IMR-90 (cell line): ENCODE data around the gene FNDC3B. TPM values are rescaled to one million over a fixed set of nuclear protein-coding genes. Genes with fewer than 3 reads are reported as not detected.

Source experiments
- ATAC-seq: fragments of 200-7000 bp; cut with Tn5 transposase; 2 replicates; pipeline ENCODE4 v1.9.1; 2020; ENCODE audit warnings: low read depth, mild to moderate bottlenecking, moderate library complexity
- BruUV-seq: library from RNA; stranded (reverse); fragments of 400-500 nt; replicated peaks from 2 replicates; lab custom pipeline; 2021; lab: Mats Ljungman, UMichigan
- CTCF ChIA-PET: fragments of 300-600 bp; formaldehyde crosslinking; extraction: SDS; loops from one replicate; lab custom pipeline; 2021; ENCODE audit warnings: antibody characterized with exemption; lab: Yijun Ruan, JAX
- POLR2A ChIA-PET: fragments of 300-600 bp; sonication (Branson Sonifier 250); formaldehyde crosslinking; loops from one replicate; lab custom pipeline; 2022; ENCODE audit warnings: antibody characterized with exemption; ENCODE audit not compliant: unreplicated experiment; lab: Charles Lee
- DNase-seq: peaks from one replicate; pipeline ENCODE4 v3.0.0; 2013
- H2AFZ ChIP-seq: replicated peaks from 2 replicates; pipeline ENCODE3; 2013; ENCODE audit warnings: low read length, mild to moderate bottlenecking; ENCODE audit not compliant: poor library complexity
- H2AK5ac ChIP-seq: 2 replicates; pipeline ENCODE4 v1.6.1; 2013; ENCODE audit warnings: low read depth, low read length, inconsistent platforms
- H2AK9ac ChIP-seq: replicated peaks from 2 replicates; pipeline ENCODE3; 2013; ENCODE audit warnings: mild to moderate bottlenecking, low read depth, low read length, moderate library complexity; ENCODE audit not compliant: poor library complexity
- H2BK120ac ChIP-seq: 2 replicates; pipeline ENCODE4 v1.6.1; 2013; ENCODE audit warnings: low read depth, low read length, inconsistent platforms
- H2BK15ac ChIP-seq: 3 replicates; pipeline ENCODE4 v1.6.1; 2013; ENCODE audit warnings: low read depth, low read length, inconsistent platforms
- H2BK20ac ChIP-seq: 2 replicates; pipeline ENCODE4 v1.6.1; 2013; ENCODE audit warnings: low read depth, mild to moderate bottlenecking, inconsistent platforms, low read length, moderate library complexity
- H2BK5ac ChIP-seq: 2 replicates; pipeline ENCODE4 v1.6.1; 2013; ENCODE audit warnings: mild to moderate bottlenecking, low read depth, low read length, inconsistent platforms; ENCODE audit not compliant: poor library complexity, severe bottlenecking
- H3K14ac ChIP-seq: replicated peaks from 2 replicates; pipeline ENCODE4 v1.6.1; 2013; ENCODE audit warnings: low read depth, low read length, inconsistent platforms
- H3K18ac ChIP-seq: 2 replicates; pipeline ENCODE4 v1.6.1; 2013; ENCODE audit warnings: low read depth, low read length, control low read depth
- H3K23ac ChIP-seq: 2 replicates; pipeline ENCODE4 v1.6.1; 2013; ENCODE audit warnings: low read depth, low read length, inconsistent platforms
- H3K27ac ChIP-seq: 2 replicates; pipeline ENCODE4 v1.5.1; 2013; ENCODE audit warnings: mild to moderate bottlenecking, control low read depth, low read length; ENCODE audit not compliant: insufficient read depth
- H3K27me3 ChIP-seq: 2 replicates; pipeline ENCODE4 v1.6.1; 2013; ENCODE audit warnings: low read length; ENCODE audit not compliant: control insufficient read depth, insufficient read depth
- H3K36me3 ChIP-seq: 2 replicates; pipeline ENCODE4 v1.6.1; 2013; ENCODE audit warnings: low read length, mixed read lengths; ENCODE audit not compliant: control insufficient read depth, insufficient read depth
- H3K4ac ChIP-seq: 2 replicates; pipeline ENCODE4 v1.6.1; 2013; ENCODE audit warnings: low read depth, low read length, inconsistent platforms
- H3K4me1 ChIP-seq: 2 replicates; pipeline ENCODE4 v1.6.1; 2013; ENCODE audit warnings: low read length, mixed read lengths; ENCODE audit not compliant: control insufficient read depth, insufficient read depth
- H3K4me2 ChIP-seq: 2 replicates; pipeline ENCODE4 v1.6.1; 2013; ENCODE audit warnings: low read depth, mild to moderate bottlenecking, control low read depth, low read length, moderate library complexity
- H3K4me3 ChIP-seq: 2 replicates; pipeline ENCODE4 v1.5.1; 2013; ENCODE audit warnings: low read depth, mild to moderate bottlenecking, control low read depth, low read length, moderate library complexity; ENCODE audit not compliant: insufficient read depth
- H3K56ac ChIP-seq: 2 replicates; pipeline ENCODE4 v1.6.1; 2013; ENCODE audit warnings: low read length, inconsistent platforms; ENCODE audit not compliant: insufficient read depth; ENCODE audit errors: extremely low read depth
- H3K79me1 ChIP-seq, 2 experiments: 2 replicates each; pipeline ENCODE4 v1.6.1; 2013; ENCODE audit warnings: low read length in 2 of 2, inconsistent platforms in 1 of 2, low read depth in 1 of 2
- H3K9ac ChIP-seq: 2 replicates; pipeline ENCODE4 v1.6.1; 2013; ENCODE audit warnings: low read depth, low read length, control low read depth
- H3K9me1 ChIP-seq: 2 replicates; pipeline ENCODE4 v1.6.1; 2013; ENCODE audit warnings: low read length, inconsistent platforms; ENCODE audit not compliant: insufficient read depth
- H3K9me3 ChIP-seq: 2 replicates; pipeline ENCODE4 v1.6.1; 2013; ENCODE audit warnings: low read length; ENCODE audit not compliant: control insufficient read depth, insufficient read depth
- H4K20me1 ChIP-seq: 2 replicates; pipeline ENCODE4 v1.6.1; 2013; ENCODE audit warnings: low read length, inconsistent platforms; ENCODE audit not compliant: insufficient read depth
- H4K5ac ChIP-seq: 2 replicates; pipeline ENCODE4 v1.6.1; 2013; ENCODE audit warnings: mild to moderate bottlenecking, low read depth, low read length, control low read depth
- H4K8ac ChIP-seq, 2 experiments: 2 replicates each; pipeline ENCODE4 v1.6.1; 2013; ENCODE audit warnings: low read depth in 2 of 2, low read length in 2 of 2, control low read depth in 1 of 2, inconsistent platforms in 1 of 2
- H4K91ac ChIP-seq: 2 replicates; pipeline ENCODE4 v1.6.1; 2013; ENCODE audit warnings: low read depth, low read length, inconsistent platforms; ENCODE audit not compliant: insufficient read depth
- BHLHE40 ChIP-seq: fragments of 150-350 bp; IDR thresholded peaks from 2 replicates; pipeline ENCODE4 v1.6.1; 2016; ENCODE audit warnings: mild to moderate bottlenecking, low read depth, low read length
- CHD1 ChIP-seq: IDR thresholded peaks from 2 replicates; pipeline ENCODE4 v1.6.1; 2012; ENCODE audit warnings: low read depth, low read length, improper control_type of control experiment
- MAFK ChIP-seq: IDR thresholded peaks from 2 replicates; pipeline ENCODE4 v1.6.1; 2012; ENCODE audit warnings: low read depth, low read length, improper control_type of control experiment
- MAZ ChIP-seq: IDR thresholded peaks from 2 replicates; pipeline ENCODE4 v1.6.1; 2012; ENCODE audit warnings: low read depth, mild to moderate bottlenecking, low read length, improper control_type of control experiment, moderate library complexity, borderline replicate concordance
- NFE2L2 ChIP-seq: fragments of 150-350 bp; IDR thresholded peaks from 2 replicates; pipeline ENCODE4 v1.6.1; 2016; ENCODE audit warnings: low read depth, mild to moderate bottlenecking, low read length
- RCOR1 ChIP-seq: IDR thresholded peaks from 2 replicates; pipeline ENCODE4 v1.6.1; 2012; ENCODE audit warnings: mild to moderate bottlenecking, low read length, improper control_type of control experiment; ENCODE audit not compliant: insufficient replicate concordance
- RFX5 ChIP-seq: IDR thresholded peaks from 2 replicates; pipeline ENCODE4 v1.8.0; 2012; ENCODE audit warnings: low read depth, mild to moderate bottlenecking, low read length, moderate library complexity
- WGBS, 2 experiments: methylation state at CpG; one replicate each; pipeline versions ENCODE4 v1.1.5 to v1.1.7; 2013; ENCODE audit warnings: missing lambda C conversion rate in 2 of 2; ENCODE audit not compliant: insufficient read length in 1 of 2; ENCODE audit errors: extremely low coverage in 2 of 2; 5-methylcytosine and 5-hydroxymethylcytosine counted together
- dilution Hi-C: fragments of 300-500 bp; cut with HindIII; formaldehyde crosslinking; loops from one replicate; pipeline ENCODE4 v1.14.3; 2018; ENCODE audit warnings: low sequenced_read_pairs; ENCODE audit not compliant: unreplicated experiment
- in situ Hi-C: fragments of 300-500 bp; cut with MboI; formaldehyde crosslinking; loops from 3 replicates; pipeline ENCODE4 v1.14.3; 2019; ENCODE audit warnings: low sequenced_read_pairs, inconsistent platforms, mixed read lengths
- intact Hi-C: fragments of 100-400 bp; cut with micrococcal nuclease; formaldehyde crosslinking; loops from 2 replicates; pipeline ENCODE4 v1.10.0; 2022
- polyA plus RNA-seq, 3 experiments: library from polyadenylated mRNA; depleted of rRNA; stranded (reverse); fragments of >200 nt; gene quantifications; 2 replicates each; pipeline ENCODE4 v1.2.3, GENCODE V29; 2012; ENCODE audit warnings: low replicate concordance in 1 of 3
- total RNA-seq: library from RNA; depleted of rRNA; stranded (reverse); fragments of >200 nt; gene quantifications from 2 replicates; pipeline ENCODE4 v1.2.3, GENCODE V29; 2012
- TF ChIP-seq, protein P1 (sequence below): fragments of 150-350 bp; IDR thresholded peaks from 2 replicates; pipeline ENCODE4 v1.6.1; 2017; ENCODE audit warnings: mild to moderate bottlenecking, antibody characterized with exemption, low read length, low read depth
- TF ChIP-seq, protein P2 (sequence below): fragments of 150-350 bp; IDR thresholded peaks from 2 replicates; pipeline ENCODE4 v1.6.1; 2016; ENCODE audit warnings: low read depth, mild to moderate bottlenecking, low read length, moderate library complexity, borderline replicate concordance

FNDC3B gene
- total and polyA plus RNA-seq, 2 of the 4 experiments (the other 2 are of a cell fraction): 23.9 to 150 TPM

DNA sequence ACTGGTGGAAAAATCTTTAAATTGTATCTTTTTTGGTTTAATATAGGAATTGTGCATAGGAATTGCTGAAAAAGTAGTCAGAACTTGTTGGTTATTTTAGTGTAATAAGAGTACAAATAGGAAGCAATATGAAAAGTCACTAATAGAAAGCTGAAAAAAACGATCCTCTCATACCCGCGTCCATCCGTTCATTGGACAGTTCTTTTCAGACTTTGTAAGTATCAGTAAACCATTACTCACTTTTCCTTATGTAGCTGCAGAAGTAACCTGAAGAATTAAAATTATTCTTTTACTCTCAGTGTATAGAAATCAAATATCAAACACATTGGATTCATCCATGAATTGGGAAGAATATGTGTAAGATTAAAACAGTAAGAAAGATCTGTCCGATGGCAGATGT is 4.4 kb downstream of the FNDC3B start:
- Histone ChIP-seq H4K20me1 (peaks cover 63% of the 10 kb centered on the region), H3K27me3 (no peaks in the 10 kb centered on the region), H4K5ac (no peak overlapping the region), H3K9ac (no peak overlapping the region), H3K4me1 (peaks cover 8% of the 10 kb centered on the region), H3K79me1 (peaks cover 5 to 36% of the 10 kb centered on the region in 2 experiments; a peak in 3 of 4 replicates), H2AK9ac (no peak overlapping the region), H2BK20ac (no peak overlapping the region), H3K9me3 (no peaks in the 10 kb centered on the region), H3K14ac (no peak overlapping the region), H3K27ac (no peak overlapping the region), H3K56ac (no peak overlapping the region), H3K23ac (no peak overlapping the region), H3K18ac (no peak overlapping the region), H2AFZ (no peak overlapping the region), H3K4me3 (no peak overlapping the region), H3K36me3 (0 out of 2 replicates have a peak, but pooled peaks cover 3% of the 10 kb centered on the region), H4K91ac (no peak overlapping the region), H2BK15ac (no peak overlapping the region), H3K4ac (no peak overlapping the region), H3K9me1 (peaks cover 9% of the 10 kb centered on the region), H2AK5ac (no peak overlapping the region), H2BK120ac (no peak overlapping the region), H4K8ac (no peak overlapping the region), H3K4me2 (0 out of 2 replicates have a peak overlapping the region, but pooled peaks have one; percentile 30), H2BK5ac (no peak overlapping the region)
- no TSS peak for BruUV-seq
- dilution Hi-C loops (no loop called here), intact Hi-C loops (loop anchor here (10.0 kb wide), 1 partner anchor 161 kb away; no protein-coding TSS in a partner anchor), in situ Hi-C loops (no loop called here)
- ChIA-PET POLR2A (no interaction called here), CTCF (no interaction called here)
- WGBS, 2 experiments: no CpG with 5 or more reads among the region's 5 CpGs
- TF ChIP-seq RFX5 (no peak), MAZ (no peak), NFE2L2 (no peak), BHLHE40 (no peak), CHD1 (no peak), RCOR1 (no peak), MAFK (no peak)
- TF ChIP-seq, protein P1, sequence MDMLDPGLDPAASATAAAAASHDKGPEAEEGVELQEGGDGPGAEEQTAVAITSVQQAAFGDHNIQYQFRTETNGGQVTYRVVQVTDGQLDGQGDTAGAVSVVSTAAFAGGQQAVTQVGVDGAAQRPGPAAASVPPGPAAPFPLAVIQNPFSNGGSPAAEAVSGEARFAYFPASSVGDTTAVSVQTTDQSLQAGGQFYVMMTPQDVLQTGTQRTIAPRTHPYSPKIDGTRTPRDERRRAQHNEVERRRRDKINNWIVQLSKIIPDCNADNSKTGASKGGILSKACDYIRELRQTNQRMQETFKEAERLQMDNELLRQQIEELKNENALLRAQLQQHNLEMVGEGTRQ: no peak
- TF ChIP-seq, protein P2, sequence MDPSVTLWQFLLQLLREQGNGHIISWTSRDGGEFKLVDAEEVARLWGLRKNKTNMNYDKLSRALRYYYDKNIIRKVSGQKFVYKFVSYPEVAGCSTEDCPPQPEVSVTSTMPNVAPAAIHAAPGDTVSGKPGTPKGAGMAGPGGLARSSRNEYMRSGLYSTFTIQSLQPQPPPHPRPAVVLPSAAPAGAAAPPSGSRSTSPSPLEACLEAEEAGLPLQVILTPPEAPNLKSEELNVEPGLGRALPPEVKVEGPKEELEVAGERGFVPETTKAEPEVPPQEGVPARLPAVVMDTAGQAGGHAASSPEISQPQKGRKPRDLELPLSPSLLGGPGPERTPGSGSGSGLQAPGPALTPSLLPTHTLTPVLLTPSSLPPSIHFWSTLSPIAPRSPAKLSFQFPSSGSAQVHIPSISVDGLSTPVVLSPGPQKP: no peak
- no peak for ATAC-seq
- DNase-seq: no peak
